Measurements from ENCODE around the gene RUNX1. TPM values are rescaled to one million over a fixed set of nuclear protein-coding genes. Genes with fewer than 3 reads are reported as not detected.

Gene RUNX1
- polyA plus RNA-seq, 1 donor from 2014 or later = 9.2 TPM

GRCh38 chr21:34912022-34912945 lies 136.8 kb downstream of the RUNX1 start:
- H3K27ac Mint-ChIP-seq = no peak overlapping the region
- no peaks in the 10 kb centered on the region for H3K9me3 Mint-ChIP-seq
- peaks cover 26 to 44% (median 34%) of the 10 kb centered on the region in 3 donors for H3K4me1 Mint-ChIP-seq
- peaks cover 7% of the 10 kb centered on the region for H3K27me3 Mint-ChIP-seq
- peaks cover 6% of the 10 kb centered on the region for H3K36me3 Mint-ChIP-seq
- peak overlapping the region in 2 of 4 donors; percentile 51 to 61 for H3K4me3 Mint-ChIP-seq

- Mint-ChIP-seq H3K4me3 (peak overlapping the region in 2 of 4 donors; percentile 79 to 84), H3K36me3 (peaks cover 6% of the 10 kb centered on the region)
Measured at GRCh38 chr21:34911360-34911759, 137.7 kb downstream of the RUNX1 start.

GRCh38 chr21:34910396-34910795 lies 138.7 kb downstream of the RUNX1 start:
- no peaks in the 10 kb centered on the region for H3K9me3 Mint-ChIP-seq
- no peak overlapping the region for H3K27ac Mint-ChIP-seq
- peaks cover 7% of the 10 kb centered on the region for H3K27me3 Mint-ChIP-seq
- peaks cover 26 to 41% (median 34%) of the 10 kb centered on the region in 3 donors for H3K4me1 Mint-ChIP-seq
- peak overlapping the region in 1 of 4 donors; percentile 37 for H3K4me3 Mint-ChIP-seq
- peaks cover 4% of the 10 kb centered on the region for H3K36me3 Mint-ChIP-seq

More at GRCh38 chr21:34911360-34911759, 137.7 kb downstream of the RUNX1 start:
- Mint-ChIP-seq H3K27ac (no peak overlapping the region), H3K4me1 (peaks cover 26 to 43% (median 34%) of the 10 kb centered on the region in 3 donors), H3K27me3 (peaks cover 7% of the 10 kb centered on the region), H3K9me3 (no peaks in the 10 kb centered on the region)

GRCh38 chr21:34909492-34910292 lies 139.4 kb downstream of the RUNX1 start:
- peaks cover 26 to 41% (median 34%) of the 10 kb centered on the region in 3 donors for H3K4me1 Mint-ChIP-seq
- no peaks in the 10 kb centered on the region for H3K9me3 Mint-ChIP-seq
- peaks cover 7% of the 10 kb centered on the region for H3K27me3 Mint-ChIP-seq
- peaks cover 4% of the 10 kb centered on the region for H3K36me3 Mint-ChIP-seq
- no peak overlapping the region for H3K27ac Mint-ChIP-seq
- no peak overlapping the region for H3K4me3 Mint-ChIP-seq

- Mint-ChIP-seq H3K27me3 (peaks cover 7% of the 10 kb centered on the region), H3K9me3 (no peaks in the 10 kb centered on the region), H3K4me3 (no peak overlapping the region), H3K4me1 (peaks cover 26 to 41% (median 30%) of the 10 kb centered on the region in 3 donors), H3K27ac (no peak overlapping the region), H3K36me3 (no peaks in the 10 kb centered on the region)
Measured at GRCh38 chr21:34908419-34909055, 140.6 kb downstream of the RUNX1 start.

GRCh38 chr21:34907461-34908418 lies 141.4 kb downstream of the RUNX1 start:
- Mint-ChIP-seq H3K27me3 (peaks cover 5% of the 10 kb centered on the region), H3K4me3 (no peak overlapping the region), H3K4me1 (peaks cover 26 to 37% (median 30%) of the 10 kb centered on the region in 3 donors), H3K36me3 (peaks cover under 1% of the 10 kb centered on the region), H3K9me3 (no peaks in the 10 kb centered on the region), H3K27ac (peak overlapping the region in 1 of 3 donors; percentile 45)

- H3K27me3 Mint-ChIP-seq = no peaks in the 10 kb centered on the region
- no peaks in the 10 kb centered on the region for H3K9me3 Mint-ChIP-seq
- peaks cover 2% of the 10 kb centered on the region for H3K36me3 Mint-ChIP-seq
- H3K27ac Mint-ChIP-seq = no peak overlapping the region
- peaks cover 16 to 24% (median 17%) of the 10 kb centered on the region in 3 donors for H3K4me1 Mint-ChIP-seq
- no peak overlapping the region for H3K4me3 Mint-ChIP-seq
Measured at GRCh38 chr21:34906401-34906800, 142.7 kb downstream of the RUNX1 start.

- Mint-ChIP-seq H3K36me3 (peaks cover 2% of the 10 kb centered on the region), H3K4me3 (no peak overlapping the region), H3K27me3 (no peaks in the 10 kb centered on the region), H3K27ac (peak overlapping the region in 1 of 3 donors; percentile 14), H3K9me3 (no peaks in the 10 kb centered on the region), H3K4me1 (peaks cover 9 to 16% (median 11%) of the 10 kb centered on the region in 3 donors)
Measured at GRCh38 chr21:34905218-34905537, 143.9 kb downstream of the RUNX1 start.

GRCh38 chr21:34904526-34905217 lies 144.4 kb downstream of the RUNX1 start:
- Mint-ChIP-seq H3K9me3 (no peaks in the 10 kb centered on the region), H3K4me1 (peaks cover 6 to 14% (median 9%) of the 10 kb centered on the region in 3 donors), H3K36me3 (peaks cover 2% of the 10 kb centered on the region)

GRCh38 chr21:34900376-34900775 lies 148.7 kb downstream of the RUNX1 start:
- no peak overlapping the region for H3K4me3 Mint-ChIP-seq
- peaks cover 4% of the 10 kb centered on the region for H3K36me3 Mint-ChIP-seq
- peaks cover 0 to 1% (median 1%) of the 10 kb centered on the region in 3 donors for H3K4me1 Mint-ChIP-seq
- no peak overlapping the region for H3K27ac Mint-ChIP-seq
- H3K27me3 Mint-ChIP-seq = no peaks in the 10 kb centered on the region
- no peaks in the 10 kb centered on the region for H3K9me3 Mint-ChIP-seq

More at GRCh38 chr21:34904526-34905217, 144.4 kb downstream of the RUNX1 start:
- Mint-ChIP-seq H3K27ac (no peak overlapping the region), H3K27me3 (no peaks in the 10 kb centered on the region), H3K4me3 (no peak overlapping the region)

GRCh38 chr21:34899760-34900159 lies 149.3 kb downstream of the RUNX1 start:
- no peak overlapping the region for H3K27ac Mint-ChIP-seq
- H3K9me3 Mint-ChIP-seq = no peaks in the 10 kb centered on the region
- H3K36me3 Mint-ChIP-seq = peaks cover 4% of the 10 kb centered on the region
- peak overlapping the region in 1 of 4 donors; percentile 32 for H3K4me3 Mint-ChIP-seq
- no peaks in the 10 kb centered on the region for H3K27me3 Mint-ChIP-seq
- peaks cover 0 to 4% (median 1%) of the 10 kb centered on the region in 3 donors for H3K4me1 Mint-ChIP-seq

GRCh38 chr21:34899302-34899701 lies 149.8 kb downstream of the RUNX1 start:
- H3K36me3 Mint-ChIP-seq = peaks cover 6% of the 10 kb centered on the region
- no peaks in the 10 kb centered on the region for H3K9me3 Mint-ChIP-seq
- H3K4me3 Mint-ChIP-seq = no peak overlapping the region
- H3K27me3 Mint-ChIP-seq = no peaks in the 10 kb centered on the region
- no peak overlapping the region for H3K27ac Mint-ChIP-seq
- peaks cover 0 to 7% (median 4%) of the 10 kb centered on the region in 3 donors for H3K4me1 Mint-ChIP-seq

GRCh38 chr21:34897828-34898227 lies 151.3 kb downstream of the RUNX1 start:
- Mint-ChIP-seq H3K4me1 (peaks cover 0 to 9% (median 8%) of the 10 kb centered on the region in 3 donors), H3K27ac (no peak overlapping the region), H3K36me3 (peaks cover 6% of the 10 kb centered on the region), H3K27me3 (peaks cover 1% of the 10 kb centered on the region), H3K4me3 (no peak overlapping the region), H3K9me3 (no peaks in the 10 kb centered on the region)
